ENCODE results near the gene C10orf53. TPM values are rescaled to one million over a fixed set of nuclear protein-coding genes. Genes with fewer than 3 reads are reported as not detected.

C10orf53 gene, protein sequence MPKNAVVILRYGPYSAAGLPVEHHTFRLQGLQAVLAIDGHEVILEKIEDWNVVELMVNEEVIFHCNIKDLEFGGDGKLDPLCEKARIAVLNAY
- polyA plus RNA-seq (ENCODE audit: insufficient read length in 12 of 12): under 1 TPM in 1 of 12 donors, not detected in 11; 0.08 TPM
- long read RNA-seq, donor 1: 0 reads
- long read RNA-seq, donor 2: 0 reads
- long read RNA-seq, donor 3: 0 reads
- long read RNA-seq, donor 4: 0 reads
- long read RNA-seq, donor 5: 0 reads
- long read RNA-seq, donor 6: 0 reads
- long read RNA-seq, donor 7: 0 reads
- long read RNA-seq, donor 8: 0 reads
- long read RNA-seq, donor 9: 0 reads
- long read RNA-seq, donor 10: 0 reads
- long read RNA-seq, donor 11: 0 reads

DNA sequence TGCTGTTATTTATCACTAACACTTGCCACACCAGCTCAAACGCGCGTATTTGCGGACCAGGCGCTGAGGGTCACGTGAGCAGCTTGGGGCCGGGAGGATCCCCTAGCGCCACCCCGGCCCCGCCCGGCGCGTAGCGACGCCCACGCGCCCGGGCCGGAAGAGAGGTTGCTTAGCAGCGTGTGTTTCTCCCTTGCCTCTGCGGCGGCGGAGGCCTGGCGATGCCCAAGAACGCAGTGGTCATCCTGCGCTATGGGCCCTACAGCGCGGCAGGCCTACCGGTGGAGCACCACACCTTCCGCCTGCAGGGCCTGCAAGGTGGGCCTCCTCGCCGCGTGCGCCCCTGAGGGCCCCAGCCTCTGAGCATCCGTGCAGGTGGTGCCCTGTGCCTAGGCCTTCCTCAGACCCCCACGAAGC, at the start of gene C10orf53:
TSS of gene C10orf53 (plus strand) at position 172 of the 414 bp plus-strand sequence. CDS start at position 219, 47 bp downstream.
- DNase-seq: no peak

DNA sequence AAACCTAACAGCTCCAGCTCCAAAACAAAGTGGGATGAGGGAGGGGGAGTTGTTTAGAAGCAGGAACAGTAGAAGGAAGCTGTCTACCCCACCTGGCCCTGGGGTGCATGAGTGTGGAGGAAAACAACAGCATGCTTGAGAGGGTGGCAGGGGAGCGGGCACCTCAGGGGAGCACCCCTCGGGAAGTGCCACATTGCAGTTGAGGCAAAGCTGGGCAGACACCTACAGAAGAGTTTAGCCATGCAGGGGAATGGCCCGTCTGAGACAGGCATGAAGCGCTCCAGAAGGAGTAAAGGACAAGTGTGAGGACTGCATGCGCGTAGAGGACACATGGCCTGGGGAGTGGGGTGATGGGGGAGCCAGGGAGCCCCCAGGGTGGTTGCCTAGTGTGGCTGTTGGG, 47.5 kb upstream of the C10orf53 start:
- no peak for DNase-seq

DNA sequence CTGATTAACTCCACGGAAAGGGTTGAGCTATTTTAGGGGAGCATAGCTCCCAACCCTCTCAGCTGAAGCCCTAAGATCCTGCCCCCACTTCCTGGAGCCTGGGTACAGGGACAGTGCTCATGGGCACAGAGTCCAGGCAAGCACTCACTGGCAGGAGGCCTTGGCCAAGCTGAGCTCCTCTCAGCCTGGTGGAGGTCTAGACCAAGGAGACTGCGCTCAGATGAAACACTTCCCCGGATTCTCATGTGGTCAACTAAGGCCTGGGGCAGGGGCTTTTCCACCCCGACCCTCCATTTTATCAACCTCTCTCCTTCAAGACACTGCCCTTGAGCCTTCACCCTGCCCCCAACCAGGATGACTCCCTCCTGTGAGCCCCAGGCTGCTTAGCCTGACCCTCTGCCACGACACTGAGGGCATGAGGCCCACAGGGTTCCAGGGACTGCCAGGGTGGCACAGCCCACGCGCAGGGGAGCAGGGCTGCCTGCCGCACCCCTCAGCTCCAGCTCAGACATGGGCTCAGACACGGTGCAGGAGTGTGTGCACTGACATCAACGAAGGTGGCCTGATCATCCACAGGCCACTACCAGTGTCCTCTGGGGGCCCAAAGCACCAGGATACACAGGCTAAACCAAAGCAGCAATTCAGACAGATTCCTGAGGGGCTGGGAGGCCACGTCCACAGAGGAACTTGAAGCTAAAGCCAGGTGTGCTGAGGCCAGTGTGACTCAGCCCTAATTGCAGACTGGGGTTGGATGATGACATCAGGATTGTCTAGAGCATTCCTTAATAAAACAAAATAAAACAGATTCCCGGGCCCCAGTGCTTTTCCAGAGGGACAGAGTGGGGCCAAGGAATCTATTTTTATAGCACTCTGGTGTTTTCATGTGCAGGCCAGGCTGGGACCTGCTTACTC, 46.8 kb upstream of the C10orf53 start:
- DNase-seq: no peak

DNA sequence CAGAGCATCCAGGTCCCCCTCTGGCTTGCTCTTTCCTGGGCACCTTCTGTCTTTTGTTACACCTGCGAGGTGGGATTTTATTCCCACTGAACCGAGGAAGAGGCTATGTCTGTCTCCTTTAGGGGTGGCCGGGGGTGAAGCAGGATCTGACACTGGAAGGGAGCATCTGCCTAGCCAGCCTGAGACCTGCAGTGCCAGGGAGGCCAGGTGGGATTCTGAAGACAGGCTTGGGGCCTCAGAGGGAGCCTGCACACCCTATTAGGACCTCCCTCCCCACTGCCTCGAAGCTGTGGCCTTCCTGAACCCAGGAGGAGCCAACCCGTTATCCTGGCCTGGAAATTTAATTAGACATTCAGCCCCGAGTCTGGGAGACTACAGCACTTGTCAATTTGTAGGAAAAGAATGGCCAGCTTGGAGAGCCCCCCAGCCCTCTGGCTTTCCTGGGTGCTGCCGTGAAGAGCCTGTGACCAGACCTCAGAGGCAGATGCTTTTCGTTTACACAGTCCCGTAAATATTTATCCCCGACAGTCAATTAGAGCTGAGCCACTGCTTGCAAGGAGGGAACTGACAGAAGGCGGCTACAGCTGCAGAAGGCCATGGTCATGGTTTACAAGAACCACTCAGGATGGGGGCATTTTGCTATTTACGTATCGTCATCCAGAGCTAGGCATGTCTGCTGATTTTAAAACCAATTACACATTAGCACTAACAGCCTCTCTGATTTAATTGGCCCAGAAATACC, 46.0 kb upstream of the C10orf53 start:
- no peak for DNase-seq

DNA sequence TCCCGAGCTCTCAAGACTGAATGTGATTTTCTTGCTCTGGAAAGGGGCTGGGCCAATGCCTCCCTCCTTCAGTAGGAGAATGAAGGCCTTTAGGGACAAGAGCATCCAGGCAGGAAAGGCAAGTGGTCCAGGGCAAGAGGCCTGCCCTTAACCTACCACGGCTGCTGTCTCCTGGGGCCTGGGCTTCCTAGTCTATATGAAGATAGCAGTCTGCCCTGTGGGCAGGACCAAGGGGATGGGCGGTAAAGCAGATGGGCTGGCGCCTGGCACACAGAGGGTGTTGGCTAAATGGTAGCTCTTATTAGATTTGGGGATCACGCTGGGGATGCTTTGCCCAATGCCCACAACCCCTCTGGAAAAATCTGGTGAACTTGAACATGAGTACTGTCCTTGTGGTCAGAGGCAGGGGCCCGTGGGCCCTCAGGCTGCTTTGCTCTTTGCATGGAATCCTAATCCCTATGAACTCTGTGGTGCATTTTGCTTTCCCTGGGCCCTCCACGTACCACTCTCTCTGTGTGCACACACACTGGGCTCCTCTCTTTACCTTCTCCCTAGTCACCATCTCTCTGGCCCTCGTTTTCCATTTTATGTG, 45.3 kb upstream of the C10orf53 start:
- DNase-seq: no peak

DNA sequence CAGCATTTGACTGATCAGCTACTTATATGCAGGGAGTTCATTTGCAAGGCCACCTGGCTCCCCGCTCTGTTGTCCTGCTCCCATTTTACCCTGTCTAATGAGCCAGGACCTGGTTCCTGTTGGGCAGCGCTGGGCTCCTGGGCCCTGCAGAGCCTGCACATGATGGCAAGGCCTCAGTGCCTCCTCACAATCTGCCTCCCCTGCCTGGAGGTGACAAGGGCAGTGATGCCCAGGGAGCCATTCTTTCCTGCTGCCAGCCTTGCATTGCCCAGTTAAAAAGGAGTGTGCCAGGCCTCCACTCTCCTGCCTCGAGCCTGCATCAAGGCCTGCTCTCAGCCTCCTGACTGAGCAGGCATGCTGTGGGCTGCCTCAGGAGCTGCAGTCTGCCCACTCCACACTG, 37.1 kb upstream of the C10orf53 start:
- DNase-seq: no peak

DNA sequence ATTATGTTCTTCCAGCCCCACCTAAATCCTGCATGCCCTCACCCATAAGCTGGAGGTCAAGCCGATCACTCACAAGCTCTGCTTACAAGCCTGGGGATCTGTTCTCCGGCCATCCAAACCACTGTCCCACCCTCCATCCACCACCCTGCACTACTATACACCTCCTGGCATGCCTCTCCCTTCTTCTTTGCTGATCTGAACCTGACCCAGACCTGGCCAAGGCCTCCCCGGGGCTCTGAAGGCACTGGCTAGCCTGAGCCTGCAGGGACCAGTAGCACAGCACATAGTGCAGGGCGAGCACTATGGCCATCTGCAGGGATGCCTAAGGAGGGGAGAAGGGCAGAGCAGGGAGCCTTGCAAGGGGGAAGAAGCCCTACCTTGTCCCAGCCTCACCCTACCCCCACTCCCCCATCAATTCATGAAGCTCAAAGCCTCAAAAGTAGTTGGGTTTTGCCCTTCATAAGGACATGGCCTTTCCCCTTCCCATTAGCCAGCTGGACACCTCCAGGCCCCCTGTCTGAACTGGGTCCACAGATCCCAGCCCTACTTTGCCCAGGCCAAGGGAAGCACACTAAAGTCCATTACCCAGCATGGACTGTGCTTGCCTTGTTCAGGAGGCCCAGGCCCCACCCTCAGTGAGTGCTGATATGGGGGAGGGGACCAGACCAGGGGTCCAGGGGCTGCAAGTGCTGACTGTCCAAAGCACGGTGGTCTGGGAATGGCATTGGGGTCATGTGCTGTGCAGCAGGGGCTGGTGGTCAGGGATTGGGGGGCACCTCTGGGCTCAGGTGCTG, 36.0 kb upstream of the C10orf53 start:
- DNase-seq: no peak

DNA sequence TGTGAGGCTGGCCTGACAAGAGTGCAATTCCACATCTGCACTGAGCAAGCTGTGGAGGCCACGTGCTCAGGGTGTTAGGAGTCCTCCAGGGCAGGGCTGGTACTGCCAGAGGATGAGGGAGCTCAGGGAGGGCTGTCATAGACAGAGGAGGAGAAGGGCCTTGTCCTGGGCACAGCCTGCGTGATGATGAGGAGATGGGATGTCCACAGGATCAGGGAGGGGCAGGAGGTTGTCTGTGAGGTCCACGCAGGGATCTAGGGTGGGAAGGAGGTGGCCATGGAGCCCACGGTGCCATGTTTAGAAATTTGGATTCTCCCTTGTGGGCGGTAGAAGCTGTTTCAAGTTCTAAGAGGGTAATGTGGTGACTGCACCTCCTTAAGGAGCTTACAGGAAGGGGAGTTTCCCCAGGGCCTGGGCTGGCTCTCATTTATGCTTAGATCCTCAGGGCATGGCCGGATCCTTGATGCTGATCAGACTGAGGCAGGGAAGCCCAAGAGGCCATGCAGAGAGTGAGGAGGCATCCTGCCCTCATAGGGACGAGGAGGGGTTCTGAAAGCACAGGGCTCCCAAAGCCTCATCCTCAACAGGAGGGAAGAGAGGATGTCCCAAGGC, 35.3 kb upstream of the C10orf53 start:
- no peak for DNase-seq

DNA sequence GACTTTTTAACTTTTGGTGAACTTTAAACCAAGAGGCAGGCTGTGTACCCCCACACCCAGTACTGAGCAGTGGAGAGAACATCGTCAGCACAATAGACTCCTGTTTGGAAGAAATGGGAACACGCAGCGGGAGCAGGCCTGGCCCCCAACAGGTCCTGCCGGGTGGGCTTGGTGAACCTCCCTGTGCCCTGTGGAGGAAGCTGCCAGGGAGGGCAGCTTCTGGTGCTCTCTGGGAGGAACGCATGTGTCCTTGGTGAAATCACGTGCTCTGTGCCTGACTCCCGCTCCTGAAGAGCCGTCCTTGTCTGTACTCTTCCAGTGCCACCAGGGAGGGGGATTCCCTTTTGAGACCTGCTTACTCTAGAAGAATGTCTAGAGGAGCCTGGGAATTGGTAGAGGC, 34.0 kb upstream of the C10orf53 start:
- DNase-seq: no peak

DNA sequence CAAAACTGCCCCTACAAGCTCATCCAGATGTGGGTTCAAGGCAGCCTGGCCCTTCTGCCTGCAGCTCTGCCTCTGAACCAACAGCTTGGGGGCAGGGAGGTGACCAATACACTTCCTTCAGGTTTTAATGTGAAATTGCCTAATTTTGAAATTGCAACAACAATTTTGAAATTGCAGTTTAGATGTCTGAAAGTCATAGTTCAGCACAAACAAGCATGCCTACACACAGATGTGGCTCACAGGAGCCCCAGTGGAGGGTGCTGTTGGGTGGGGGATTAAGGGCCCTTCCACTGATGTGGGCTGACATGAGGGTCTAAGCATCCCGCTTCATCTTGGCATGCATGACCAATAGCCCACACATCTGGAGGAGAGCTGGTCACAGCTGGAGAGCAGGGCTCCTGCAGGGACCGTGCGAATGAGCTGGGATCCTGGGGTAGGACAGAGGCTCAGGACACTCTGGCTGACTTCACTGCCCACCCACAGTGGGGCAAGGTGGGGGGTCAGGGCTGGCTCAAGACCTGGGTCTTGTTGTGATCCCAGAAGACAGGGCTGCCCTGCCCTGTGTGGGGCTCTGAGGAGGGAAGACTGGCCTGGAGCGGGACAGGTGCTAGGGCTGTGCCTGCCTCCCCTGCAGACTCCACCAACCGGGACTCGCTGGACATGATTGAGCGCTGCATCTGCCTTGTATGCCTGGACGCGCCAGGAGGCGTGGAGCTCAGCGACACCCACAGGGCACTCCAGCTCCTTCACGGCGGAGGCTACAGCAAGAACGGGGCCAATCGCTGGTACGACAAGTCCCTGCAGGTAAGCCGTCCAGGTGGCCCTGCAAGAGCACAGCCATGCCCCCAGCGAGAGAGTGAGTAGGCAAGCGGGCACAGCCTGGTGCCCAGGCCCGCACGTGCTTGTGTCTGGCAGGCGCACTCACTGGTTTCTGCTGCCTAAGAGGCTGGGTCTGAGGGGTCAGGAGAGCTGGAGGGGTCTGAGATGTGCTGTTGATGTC, 33.3 kb upstream of the C10orf53 start:
- DNase-seq: no peak

DNA sequence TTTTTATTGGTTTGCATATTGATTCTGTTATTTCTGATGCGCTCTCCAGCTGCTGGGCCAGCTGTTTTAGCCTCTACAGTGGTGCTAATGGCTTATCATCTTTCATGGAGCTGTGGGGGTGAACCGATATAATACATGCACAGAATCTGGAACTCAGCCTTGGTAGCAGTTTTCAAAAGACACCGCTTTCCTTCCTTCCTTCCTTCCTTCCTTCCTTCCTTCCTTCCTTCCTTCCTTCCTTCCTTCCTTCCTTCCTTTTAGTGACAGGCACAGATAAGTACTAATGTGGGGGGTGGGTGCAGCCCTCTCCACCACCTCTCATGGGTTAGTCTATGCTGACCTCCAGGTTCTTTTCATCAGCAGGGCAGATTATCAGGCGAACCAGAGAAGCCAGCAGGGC, 31.9 kb upstream of the C10orf53 start:
- no peak for DNase-seq

DNA sequence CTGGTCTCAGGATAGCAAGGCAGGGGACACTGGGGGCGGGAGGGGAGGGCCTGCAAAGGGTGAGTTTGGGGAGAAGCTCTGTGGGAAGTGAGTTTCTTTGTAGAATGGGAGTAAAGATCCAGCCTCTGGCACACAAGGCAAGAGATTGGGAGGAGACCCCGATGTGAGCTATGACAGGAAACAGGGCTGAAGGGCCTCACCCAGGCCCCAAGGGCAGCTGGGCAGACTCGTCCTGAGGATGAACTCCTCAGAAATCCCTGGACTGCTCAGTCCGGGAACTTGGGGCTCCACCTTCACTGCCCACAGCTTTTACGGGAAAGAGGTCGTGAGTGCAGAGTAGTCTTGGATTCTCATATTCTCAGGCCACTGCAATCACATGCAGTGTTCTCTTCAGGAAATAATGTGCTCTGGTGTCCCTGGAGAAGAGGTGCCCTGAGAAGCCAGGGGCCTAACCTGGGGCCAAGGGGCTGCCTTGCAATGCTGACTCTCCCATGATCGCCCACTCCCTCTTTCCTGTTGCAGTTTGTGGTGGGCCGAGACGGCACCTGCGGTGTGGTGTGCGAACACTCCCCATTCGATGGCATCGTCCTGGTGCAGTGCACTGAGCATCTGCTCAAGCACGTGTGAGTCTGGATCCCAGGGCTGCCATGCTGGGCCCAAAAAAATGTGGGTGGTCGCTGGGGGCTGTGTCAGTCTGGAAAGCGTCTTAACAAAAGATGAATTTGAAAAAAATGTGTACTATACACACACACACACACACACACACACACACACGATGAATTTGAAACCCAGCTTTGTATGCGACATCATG, 31.3 kb upstream of the C10orf53 start:
- DNase-seq: no peak

DNA sequence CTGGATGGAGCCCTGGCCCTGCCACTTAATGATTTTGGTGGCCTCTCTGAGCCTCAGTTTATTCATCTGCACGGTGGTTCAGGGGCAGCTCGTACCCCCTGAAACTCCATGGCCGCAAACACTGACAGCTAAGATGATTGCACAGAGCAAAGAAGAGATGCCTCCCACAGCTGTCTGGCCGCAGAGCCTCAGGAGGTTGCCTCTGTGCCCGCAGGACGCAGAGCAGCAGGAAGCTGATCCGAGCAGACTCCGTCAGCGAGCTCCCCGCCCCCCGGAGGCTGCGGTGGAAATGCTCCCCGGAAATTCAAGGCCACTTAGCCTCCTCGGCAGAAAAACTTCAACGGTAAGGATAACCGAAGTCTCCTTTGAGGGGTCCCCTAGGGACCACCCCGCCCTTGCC, 30.2 kb upstream of the C10orf53 start:
- DNase-seq: no peak

DNA sequence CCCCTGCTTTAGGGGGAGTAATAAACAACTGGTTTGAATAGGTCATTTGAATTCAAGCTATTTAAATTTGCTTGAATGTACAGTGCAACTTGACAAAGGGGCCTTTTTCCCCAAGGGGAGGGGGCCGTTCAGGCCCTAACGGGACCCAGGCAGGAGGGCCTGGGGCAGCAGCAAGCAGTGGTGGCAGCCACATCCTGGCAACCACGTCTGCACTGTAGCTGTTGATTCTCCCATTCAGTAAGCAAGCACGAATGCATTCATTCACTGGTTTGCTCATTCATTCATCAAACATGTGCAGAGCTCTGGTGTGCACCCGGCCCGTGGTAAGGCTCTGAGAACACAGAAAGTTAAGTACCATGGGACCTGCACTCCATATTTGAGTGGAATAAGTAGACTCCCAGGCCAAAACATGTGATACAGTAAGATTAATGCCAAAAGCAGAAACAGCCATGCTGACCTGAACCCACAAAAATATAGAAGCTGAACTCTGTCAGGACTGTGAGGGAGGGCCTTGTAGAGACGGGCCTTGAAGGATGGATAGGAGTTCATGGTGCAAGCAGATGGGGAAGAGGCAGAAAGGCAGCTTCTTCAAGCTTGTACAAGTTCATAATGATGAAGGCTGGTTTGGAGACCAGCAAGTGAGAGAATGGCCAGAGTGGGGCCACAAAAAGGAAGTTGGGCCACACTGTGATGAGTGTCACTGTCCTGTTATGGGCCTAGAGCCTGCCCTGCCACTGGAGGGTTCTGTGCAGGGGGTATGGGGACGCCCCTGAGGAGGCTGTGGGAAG, 29.3 kb upstream of the C10orf53 start:
- no peak for DNase-seq

DNA sequence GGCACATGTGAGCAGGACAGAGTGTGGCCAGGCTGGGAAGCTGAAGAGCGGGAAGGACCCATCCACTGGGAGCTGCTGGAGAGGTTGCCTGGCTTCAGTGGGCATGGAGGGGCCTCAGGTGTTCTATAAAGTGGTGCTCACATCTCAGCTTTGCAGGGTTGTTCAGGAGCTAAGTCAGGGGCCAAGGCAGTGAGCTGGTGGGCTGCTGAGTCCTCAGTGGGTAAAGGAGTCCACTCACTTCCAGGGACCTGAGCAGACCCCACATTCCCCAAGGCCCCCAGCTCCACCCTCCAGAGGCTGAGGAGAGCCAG, 28.8 kb upstream of the C10orf53 start:
- DNase-seq: no peak

DNA sequence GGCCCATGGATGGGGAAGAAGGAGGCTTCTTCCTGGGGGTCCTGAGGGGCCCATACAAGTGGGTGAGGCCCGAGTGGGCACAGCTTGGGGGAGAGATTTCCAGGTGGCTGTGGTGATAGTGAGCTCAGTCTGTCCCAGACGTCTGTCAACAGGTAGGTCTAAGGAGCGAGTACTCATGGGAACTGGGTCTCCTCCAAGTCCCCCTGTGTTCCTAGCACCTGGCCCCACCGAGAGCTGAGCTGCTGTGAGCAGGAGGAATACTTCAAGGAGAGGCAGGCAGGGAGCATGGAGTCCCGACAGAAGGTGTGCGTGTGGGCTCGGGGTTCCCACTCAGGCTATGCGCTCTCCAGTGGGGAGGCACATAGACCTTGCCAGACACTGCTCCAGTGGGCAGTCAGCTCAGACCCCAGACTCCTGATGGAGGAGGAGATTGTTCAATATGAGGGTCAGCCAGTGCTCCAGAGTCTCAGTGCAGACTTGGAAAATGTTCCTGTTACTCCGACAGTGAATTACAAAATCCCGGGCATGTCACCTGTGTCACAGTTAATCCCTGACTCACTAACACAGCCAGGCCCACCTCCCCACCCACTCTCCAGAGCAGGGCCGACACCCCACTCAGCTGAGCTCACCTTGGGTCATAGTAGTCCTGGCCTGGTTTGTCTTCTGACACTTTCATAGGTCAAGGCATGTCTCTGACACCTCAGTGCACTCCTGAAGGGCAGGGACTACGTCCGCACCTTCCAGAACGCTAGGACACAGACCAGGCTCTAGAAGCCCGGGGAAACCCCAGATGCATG, 28.2 kb upstream of the C10orf53 start:
- DNase-seq: no peak

DNA sequence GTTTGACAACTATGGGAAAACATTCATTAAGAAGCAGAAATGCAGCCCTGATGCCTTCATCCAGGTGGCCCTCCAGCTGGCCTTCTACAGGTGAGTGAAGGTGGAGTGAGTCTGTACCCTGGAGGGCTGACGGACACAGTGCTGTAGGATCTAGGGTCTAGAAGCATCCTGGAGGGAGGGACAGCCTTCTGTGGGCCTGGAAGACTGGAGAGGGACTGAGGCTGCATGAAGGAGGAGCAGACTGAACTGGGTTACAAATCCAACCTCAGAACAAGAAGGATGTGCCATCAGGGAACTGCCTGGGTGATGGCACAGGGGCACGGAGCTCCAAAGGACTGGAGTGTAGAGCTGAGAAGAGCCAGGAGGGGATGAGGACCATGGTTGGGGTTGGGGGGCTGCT, 27.5 kb upstream of the C10orf53 start:
- no peak for DNase-seq
